A673 (cell line): ENCODE data around the gene CORO1A. TPM values are rescaled to one million over a fixed set of nuclear protein-coding genes. Genes with fewer than 3 reads are reported as not detected.

Source experiments
- BruUV-seq: library from RNA; stranded (reverse); fragments of 400-500 nt; replicated peaks from 2 replicates; lab custom pipeline; 2021; lab: Mats Ljungman, UMichigan
- CTCF ChIA-PET: fragments of 300-600 bp; sonication (Branson Sonifier 250); formaldehyde crosslinking; loops from one replicate; lab custom pipeline; 2022; ENCODE audit warnings: antibody characterized with exemption; lab: Charles Lee
- POLR2A ChIA-PET: fragments of 300-600 bp; sonication (Branson Sonifier 250); formaldehyde crosslinking; loops from one replicate; lab custom pipeline; 2022; ENCODE audit warnings: antibody characterized with exemption; ENCODE audit not compliant: low non-redundant PET; lab: Charles Lee
- DNase-seq: peaks from one replicate; pipeline ENCODE4 v3.0.0-alpha.2; 2015; ENCODE audit warnings: low spot score
- H3K27ac ChIP-seq: fragments of 200-600 bp; sonication (generic); 2 replicates; pipeline ENCODE4 v1.5.1; 2016; ENCODE audit warnings: mixed run types, low read depth, mild to moderate bottlenecking, mixed read lengths, antibody characterized with exemption, low read length; ENCODE audit not compliant: poor library complexity, severe bottlenecking
- H3K27me3 ChIP-seq: fragments of 200-600 bp; sonication (generic); replicated peaks from 2 replicates; pipeline ENCODE4 v1.6.1; 2017; ENCODE audit warnings: mixed run types, low read depth, mild to moderate bottlenecking, mixed read lengths, antibody characterized with exemption, low read length; ENCODE audit not compliant: insufficient read depth, poor library complexity
- H3K36me3 ChIP-seq: fragments of 200-600 bp; sonication (generic); 2 replicates; pipeline ENCODE4 v1.6.1; 2016; ENCODE audit warnings: mixed run types, mild to moderate bottlenecking, mixed read lengths, antibody characterized with exemption, low read length; ENCODE audit not compliant: insufficient read depth, poor library complexity, severe bottlenecking
- H3K4me1 ChIP-seq: fragments of 200-600 bp; sonication (generic); 2 replicates; pipeline ENCODE4 v1.6.1; 2017; ENCODE audit warnings: mixed run types, mild to moderate bottlenecking, mixed read lengths, antibody characterized with exemption, low read length; ENCODE audit not compliant: insufficient read depth, poor library complexity, severe bottlenecking
- H3K4me3 ChIP-seq: fragments of 200-600 bp; sonication (generic); 2 replicates; pipeline ENCODE4 v1.5.1; 2016; ENCODE audit warnings: low read depth, mixed run types, mild to moderate bottlenecking, mixed read lengths, low read length; ENCODE audit not compliant: poor library complexity, severe bottlenecking
- H3K9me3 ChIP-seq: fragments of 200-600 bp; sonication (generic); 2 replicates; pipeline ENCODE4 v1.6.1; 2016; ENCODE audit warnings: mixed run types, low read depth, mild to moderate bottlenecking, mixed read lengths, antibody characterized with exemption, low read length; ENCODE audit not compliant: poor library complexity, severe bottlenecking
- CTCF ChIP-seq: fragments of 300-800, 200-600 bp; sonication (generic); conservative IDR thresholded peaks from 2 replicates; pipeline ENCODE4 v1.5.1; 2017; ENCODE audit warnings: low read depth, mild to moderate bottlenecking, antibody characterized with exemption, low read length, moderate library complexity, mixed read lengths
- EZH2 ChIP-seq: fragments of 200-600 bp; sonication (generic); IDR thresholded peaks from 2 replicates; pipeline ENCODE4 v1.6.1; 2017; ENCODE audit warnings: borderline replicate concordance, low read depth, mild to moderate bottlenecking, mixed read lengths, antibody characterized with exemption, low read length; ENCODE audit not compliant: poor library complexity, severe bottlenecking
- intact Hi-C: fragments of 100-400 bp; cut with micrococcal nuclease; formaldehyde crosslinking; loops from one replicate; pipeline ENCODE4 v1.10.0; 2022; ENCODE audit not compliant: unreplicated experiment
- total RNA-seq: library from RNA; stranded (reverse); gene quantifications from 2 replicates; pipeline ENCODE4 v1.2.3, GENCODE V29; 2021

CORO1A gene
- total RNA-seq, 1 experiment from 2014 or later, result 4.6 TPM

DNA sequence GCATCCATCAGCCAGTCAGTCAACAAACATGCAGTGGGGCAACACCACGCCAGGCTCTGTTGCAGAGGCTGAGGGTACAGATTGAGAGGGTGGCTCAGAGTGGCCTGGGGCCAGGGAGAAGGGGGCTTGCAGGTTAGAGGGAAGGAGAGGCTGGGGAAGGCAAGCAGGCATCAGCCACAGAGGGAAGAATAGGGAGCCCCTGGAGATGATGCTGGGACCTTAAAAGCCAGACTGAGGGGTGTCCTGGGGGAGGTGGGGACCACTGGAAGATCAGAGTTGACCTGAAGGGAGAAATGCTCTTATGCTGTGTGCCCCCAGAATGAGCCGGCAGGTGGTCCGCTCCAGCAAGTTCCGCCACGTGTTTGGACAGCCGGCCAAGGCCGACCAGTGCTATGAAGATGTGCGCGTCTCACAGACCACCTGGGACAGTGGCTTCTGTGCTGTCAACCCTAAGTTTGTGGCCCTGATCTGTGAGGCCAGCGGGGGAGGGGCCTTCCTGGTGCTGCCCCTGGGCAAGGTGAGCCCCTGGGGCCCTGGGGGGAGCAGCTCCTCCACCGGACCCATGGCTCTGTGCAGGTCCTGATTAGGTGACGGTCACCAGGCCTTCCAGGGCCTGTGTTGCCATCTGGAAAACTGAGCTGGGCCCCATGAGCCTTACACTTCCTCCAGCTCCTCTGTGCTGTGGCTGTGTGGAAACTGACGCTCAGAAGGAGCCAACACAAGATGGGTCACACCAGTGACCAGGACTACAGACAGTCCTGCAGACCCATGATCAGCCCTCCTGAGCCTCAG is 1.7 kb downstream of the CORO1A start:
- POLR2A ChIA-PET, result no interaction called here
- intact Hi-C loops, result no loop called here

GRCh38 chr16:30185683-30186421 is 2.5 kb downstream of the CORO1A start:
- intact Hi-C loops, result no loop called here
- no TSS peak for BruUV-seq
- H3K4me3 ChIP-seq, result no peak overlapping the region
- no peaks in the 10 kb centered on the region for H3K9me3 ChIP-seq
- ChIA-PET CTCF (interaction anchor here (1.0 kb wide), 1 partner anchor 48 kb away, joined by 9 read pairs; no protein-coding TSS in a partner anchor), POLR2A (no interaction called here)
- no peak overlapping the region for H3K27ac ChIP-seq
- H3K4me1 ChIP-seq, result no peaks in the 10 kb centered on the region
- no peaks in the 10 kb centered on the region for H3K27me3 ChIP-seq
- DNase-seq, result no peak
- no peak for TF ChIP-seq EZH2
- TF ChIP-seq CTCF, result no peak
- no peaks in the 10 kb centered on the region for H3K36me3 ChIP-seq

More for the DNA sequence above, 1.7 kb downstream of the CORO1A start:
- TF ChIP-seq CTCF (no peak), EZH2 (no peak)
- no peaks in the 10 kb centered on the region for H3K4me1 ChIP-seq
- no peak overlapping the region for H3K27ac ChIP-seq
- H3K9me3 ChIP-seq, result no peaks in the 10 kb centered on the region
- BruUV-seq, result no TSS peak
- H3K27me3 ChIP-seq, result no peaks in the 10 kb centered on the region
- no peaks in the 10 kb centered on the region for H3K36me3 ChIP-seq
- CTCF ChIA-PET, result no interaction called here
- DNase-seq, result no peak
- no peak overlapping the region for H3K4me3 ChIP-seq

DNA sequence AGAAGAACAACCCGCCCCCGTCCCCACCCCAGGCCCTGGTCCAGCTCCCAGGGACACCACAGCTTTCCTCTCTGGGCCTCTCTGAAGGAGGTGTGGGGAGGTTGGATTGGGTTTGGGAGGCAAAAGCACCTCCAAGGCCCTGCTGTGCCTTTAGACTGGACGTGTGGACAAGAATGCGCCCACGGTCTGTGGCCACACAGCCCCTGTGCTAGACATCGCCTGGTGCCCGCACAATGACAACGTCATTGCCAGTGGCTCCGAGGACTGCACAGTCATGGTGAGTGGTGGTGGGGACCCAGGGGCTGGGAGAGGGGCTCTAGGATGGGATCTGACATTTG is 3.0 kb downstream of the CORO1A start:
- TF ChIP-seq CTCF (no peak), EZH2 (no peak)
- ChIA-PET CTCF (interaction anchor here (1.0 kb wide), 1 partner anchor 49 kb away, joined by 9 read pairs; no protein-coding TSS in a partner anchor), POLR2A (no interaction called here)
- H3K4me1 ChIP-seq, result no peaks in the 10 kb centered on the region
- no peaks in the 10 kb centered on the region for H3K27me3 ChIP-seq
- H3K4me3 ChIP-seq, result no peak overlapping the region
- no TSS peak for BruUV-seq
- intact Hi-C loops, result no loop called here
- no peaks in the 10 kb centered on the region for H3K9me3 ChIP-seq
- H3K36me3 ChIP-seq, result no peaks in the 10 kb centered on the region
- DNase-seq, result no peak
- H3K27ac ChIP-seq, result no peak overlapping the region
